CD4-positive, alpha-beta T cell treated with Interleukin-6 at 100 ng/mL for 8 hours (primary cell): ENCODE data around the gene CDK6.

Source experiments
- DNase-seq: peaks from one replicate; pipeline ENCODE4 v3.0.0-alpha.2; 2020; ENCODE audit warnings: mixed read lengths, low spot score

CDK6 gene

DNA sequence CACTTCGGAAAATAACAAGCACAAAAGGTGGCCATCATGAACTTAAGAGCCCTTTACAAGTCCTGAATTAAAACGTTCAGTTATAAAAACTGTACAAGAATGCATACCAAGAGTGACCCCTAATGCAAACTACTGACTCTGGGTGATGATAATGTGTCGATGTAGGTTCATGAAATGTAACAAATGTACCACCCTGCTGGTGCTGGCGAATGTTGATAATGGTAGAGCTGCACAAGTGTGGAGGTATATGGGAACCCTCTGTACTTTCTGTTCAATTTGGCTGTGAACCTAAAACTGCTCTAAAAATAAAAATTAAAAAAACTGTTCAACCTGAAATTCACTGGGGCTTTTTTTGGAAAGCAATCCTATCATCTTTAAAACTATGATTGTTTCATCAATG, 249.5 kb downstream of the CDK6 start:
- no peak for DNase-seq

DNA sequence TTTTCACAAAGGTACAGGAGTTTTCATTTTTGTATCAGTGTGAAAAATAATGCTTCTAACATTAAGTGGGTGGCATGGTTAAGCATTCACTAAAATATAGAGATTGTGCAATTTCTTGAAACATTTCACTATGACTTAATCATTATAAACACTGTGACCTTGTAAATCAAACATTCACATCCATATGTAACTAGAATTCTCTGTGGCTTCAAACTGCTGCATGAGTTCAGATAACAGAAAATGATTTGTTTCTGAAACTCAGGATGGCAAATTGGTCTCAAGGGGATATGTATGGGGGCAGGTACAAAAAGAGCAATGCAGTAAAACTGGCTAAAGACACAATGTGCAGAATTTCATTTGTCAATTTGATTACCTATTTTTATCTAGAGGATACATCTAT, 250.0 kb downstream of the CDK6 start:
- DNase-seq: no peak

- DNase-seq: no peak
These were observed 251.4 kb downstream of the CDK6 start for GRCh38 chr7:92584953-92585352.

DNA sequence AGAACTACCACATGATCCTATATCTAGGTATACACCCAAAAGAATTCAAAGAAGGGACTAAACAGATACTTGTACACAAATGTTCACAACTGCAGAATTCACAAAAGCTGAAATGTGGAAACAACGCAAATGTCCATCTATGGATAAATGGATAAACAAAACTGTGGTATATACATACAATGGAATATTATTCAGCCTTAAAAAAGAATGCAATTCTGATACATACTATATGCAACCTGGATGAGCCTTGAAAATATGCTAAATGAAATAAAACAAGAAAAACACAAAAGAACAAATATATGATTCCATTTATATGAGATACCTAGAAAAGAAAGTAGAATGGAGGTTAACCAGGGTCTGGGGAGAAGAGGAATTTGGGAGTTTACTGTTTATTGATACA, 253.4 kb downstream of the CDK6 start:
- DNase-seq: no peak

DNA sequence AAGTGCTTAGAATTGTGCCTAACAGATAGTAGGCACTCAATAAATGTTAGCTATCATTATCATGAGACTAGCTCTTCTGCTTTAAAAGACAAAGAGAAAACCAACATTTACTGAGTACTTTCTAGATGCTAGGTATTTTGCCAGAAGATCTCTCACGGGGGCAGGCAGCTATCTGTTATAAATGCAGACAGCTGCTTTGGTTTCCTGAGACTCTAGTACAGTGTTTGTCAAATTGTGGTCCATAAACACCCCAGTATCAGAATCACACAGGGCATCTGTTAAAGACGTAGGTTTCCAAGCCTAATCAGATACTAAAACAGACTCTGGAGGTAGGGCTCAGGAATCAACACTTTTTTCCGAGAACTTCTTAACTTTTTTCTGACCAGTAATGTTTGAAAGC, 260.1 kb downstream of the CDK6 start:
- DNase-seq: no peak

GRCh38 chr7:92569137-92569536, 267.2 kb downstream of the CDK6 start:
- no peak for DNase-seq

- DNase-seq: no peak
These were observed 268.9 kb downstream of the CDK6 start for GRCh38 chr7:92567460-92567859.

- no peak for DNase-seq
These were observed 273.0 kb downstream of the CDK6 start for GRCh38 chr7:92563345-92563744.

GRCh38 chr7:92560602-92561001, 275.8 kb downstream of the CDK6 start:
- no peak for DNase-seq

- DNase-seq: no peak
These were observed 278.5 kb downstream of the CDK6 start for GRCh38 chr7:92557808-92558362.

DNA sequence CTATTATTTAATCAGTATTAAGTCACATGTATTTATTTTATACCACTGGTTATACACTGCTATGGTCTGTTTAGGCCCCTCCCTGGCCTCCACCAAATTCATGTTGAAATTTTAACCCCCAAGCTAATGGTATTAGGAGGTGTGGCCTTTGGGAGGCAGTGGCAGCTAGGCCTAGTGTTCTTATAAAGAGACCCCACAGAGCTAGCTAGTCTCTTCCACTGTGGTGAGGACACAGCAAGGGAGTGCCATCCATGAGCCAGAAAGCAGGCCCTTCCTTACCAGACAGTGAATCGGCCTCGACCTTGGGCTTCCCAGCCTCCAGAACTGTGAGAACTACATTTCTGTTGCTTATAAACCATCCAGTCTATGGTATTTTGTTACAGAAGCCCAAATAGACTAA, 279.1 kb downstream of the CDK6 start:
- DNase-seq: no peak
